ENCODE results near the gene UBE4B.

GRCh38 chr1:10185759-10186158, 153.0 kb downstream of the UBE4B start:
- no peak for TF ChIP-seq CTCF (IDR thresholded peaks at IDR 0.05 in 8 of 11, conservative IDR thresholded peaks at IDR 0.05 in 3 of 11)
- TF ChIP-seq POLR2A (IDR thresholded peaks at IDR 0.05): no peak
- TF ChIP-seq POLR2AphosphoS5 (IDR thresholded peaks at IDR 0.05): no peak

Measured in spleen (tissue), 7 donors.